Astrocyte of the cerebellum (primary cell): ENCODE data around the gene BRD1.
A peak's percentile ranks its signal among the peaks of the same experiment; 100 is the strongest.

ENCODE experiments used
- DNase-seq: peaks from one replicate; pipeline ENCODE4 v3.0.0-alpha.2; 2011; ENCODE audit warnings: low read depth
- H3K4me3 ChIP-seq: 2 replicates; pipeline ENCODE4 v1.5.1; 2011; ENCODE audit warnings: mild to moderate bottlenecking, low read depth, low read length, moderate library complexity
- CTCF ChIP-seq: IDR thresholded peaks from 2 replicates; pipeline ENCODE4 v1.5.1; 2012; ENCODE audit warnings: low read length, low read depth, moderate library complexity, mild to moderate bottlenecking; ENCODE audit errors: missing control alignments
- in situ Hi-C: cut with HindIII; loops from 2 replicates; pipeline ENCODE4 v1.10.0; 2017; ENCODE audit warnings: low sequenced_read_pairs

The BRD1 gene

GRCh38 chr22:49862496-49862776 is 34.8 kb upstream of the BRD1 start:
- TF ChIP-seq CTCF, result no peak
- in situ Hi-C loops, result no loop called here
- no peak overlapping the region for H3K4me3 ChIP-seq
- DNase-seq, result no peak

- in situ Hi-C loops, result no loop called here
- DNase-seq, result no peak
- H3K4me3 ChIP-seq, result no peak overlapping the region
- no peak for TF ChIP-seq CTCF
Measured at GRCh38 chr22:49861642-49862495, 34.2 kb upstream of the BRD1 start.

- H3K4me3 ChIP-seq, result no peak overlapping the region
- in situ Hi-C loops, result no loop called here
- no peak for TF ChIP-seq CTCF
- DNase-seq, result no peak
Measured at GRCh38 chr22:49858827-49859226, 31.2 kb upstream of the BRD1 start.

- in situ Hi-C loops, result no loop called here
Measured at GRCh38 chr22:49856766-49857618, 29.3 kb upstream of the BRD1 start.

GRCh38 chr22:49856343-49856742 is 28.7 kb upstream of the BRD1 start:
- no peak overlapping the region for H3K4me3 ChIP-seq
- TF ChIP-seq CTCF, result no peak
- no peak for DNase-seq
- in situ Hi-C loops, result no loop called here

More at GRCh38 chr22:49856766-49857618, 29.3 kb upstream of the BRD1 start:
- no peak for DNase-seq
- H3K4me3 ChIP-seq, result no peak overlapping the region
- TF ChIP-seq CTCF, result no peak

GRCh38 chr22:49855251-49855911 is 27.7 kb upstream of the BRD1 start:
- H3K4me3 ChIP-seq, result peak overlapping the region; percentile 78
- TF ChIP-seq CTCF, result no peak
- in situ Hi-C loops, result no loop called here
- no peak for DNase-seq
